Activated naive CD4-positive, alpha-beta T cell treated with anti-CD3 and anti-CD28 coated beads, Interleukin-2, amount 10 ng/mL, durations not matched to agents 7 days and 5 days (primary cell): Measurements from ENCODE around the gene L3MBTL2.

Experiments used
- CTCF ChIA-PET: fragments of 350-600 bp; sonication (Branson Sonifier 250); formaldehyde crosslinking; loops from one replicate; lab custom pipeline; 2021; ENCODE audit warnings: antibody characterized with exemption; lab: Charles Lee
- DNase-seq: peaks from one replicate; pipeline ENCODE4 v3.0.0-alpha.2; 2020
- H3K27ac Mint-ChIP-seq: one replicate; pipeline ENCODE4 v1.8.0; 2021; ENCODE audit warnings: mild to moderate bottlenecking, moderate library complexity, mixed read lengths
- H3K27me3 Mint-ChIP-seq: one replicate; pipeline ENCODE4 v1.8.0; 2021; ENCODE audit warnings: mild to moderate bottlenecking, mixed read lengths
- H3K36me3 Mint-ChIP-seq: one replicate; pipeline ENCODE4 v1.8.0; 2021; ENCODE audit warnings: mixed read lengths
- H3K4me1 Mint-ChIP-seq: one replicate; pipeline ENCODE4 v1.8.0; 2021; ENCODE audit warnings: mixed read lengths
- H3K4me3 Mint-ChIP-seq: one replicate; pipeline ENCODE4 v1.8.0; 2021; ENCODE audit warnings: mild to moderate bottlenecking, moderate library complexity, mixed read lengths
- H3K9me3 Mint-ChIP-seq: one replicate; pipeline ENCODE4 v1.8.0; 2021; ENCODE audit warnings: mixed read lengths

L3MBTL2 gene

GRCh38 chr22:41193829-41194228 is 11.3 kb upstream of the L3MBTL2 start:
- CTCF ChIA-PET: interaction anchor here (1.9 kb wide), 1 partner anchor 271 kb away, joined by 5 read pairs; no protein-coding TSS in a partner anchor
- H3K4me1 Mint-ChIP-seq: peaks cover 11% of the 10 kb centered on the region
- no peak for DNase-seq
- H3K27me3 Mint-ChIP-seq: peaks cover 44% of the 10 kb centered on the region
- no peak overlapping the region for H3K4me3 Mint-ChIP-seq
- H3K9me3 Mint-ChIP-seq: no peaks in the 10 kb centered on the region
- no peaks in the 10 kb centered on the region for H3K36me3 Mint-ChIP-seq
- no peak overlapping the region for H3K27ac Mint-ChIP-seq

GRCh38 chr22:41197038-41197972 is 7.8 kb upstream of the L3MBTL2 start:
- Mint-ChIP-seq H3K27me3 (peaks cover 68% of the 10 kb centered on the region), H3K4me1 (peaks cover 14% of the 10 kb centered on the region), H3K9me3 (no peaks in the 10 kb centered on the region), H3K36me3 (no peaks in the 10 kb centered on the region), H3K27ac (peak overlapping the region; percentile 53), H3K4me3 (peak overlapping the region; percentile 80)
- CTCF ChIA-PET: interaction anchor here (0.7 to 1.7 kb wide), 4 partner anchors 16 to 276 kb away, joined by 3 to 8 read pairs (median 3); no protein-coding TSS in a partner anchor
- peak; percentile 89 for DNase-seq

- Mint-ChIP-seq H3K36me3 (no peaks in the 10 kb centered on the region), H3K27me3 (peaks cover 69% of the 10 kb centered on the region), H3K4me1 (peaks cover 14% of the 10 kb centered on the region), H3K27ac (no peak overlapping the region), H3K4me3 (peak overlapping the region; percentile 80), H3K9me3 (no peaks in the 10 kb centered on the region)
- peak; percentile 76 for DNase-seq
- CTCF ChIA-PET: interaction anchor here (0.7 to 1.7 kb wide), 5 partner anchors 17 to 277 kb away, joined by 3 to 8 read pairs (median 3); no protein-coding TSS in a partner anchor
Measured at GRCh38 chr22:41198027-41198580, 7.0 kb upstream of the L3MBTL2 start.

- no peak for DNase-seq
- H3K36me3 Mint-ChIP-seq: no peaks in the 10 kb centered on the region
- peaks cover 81% of the 10 kb centered on the region for H3K27me3 Mint-ChIP-seq
- H3K4me3 Mint-ChIP-seq: no peak overlapping the region
- H3K9me3 Mint-ChIP-seq: no peaks in the 10 kb centered on the region
- CTCF ChIA-PET: interaction anchor here (0.6 kb wide), 1 partner anchor 97 kb away, joined by 3 read pairs; no protein-coding TSS in a partner anchor
- peaks cover 32% of the 10 kb centered on the region for H3K4me1 Mint-ChIP-seq
- H3K27ac Mint-ChIP-seq: no peak overlapping the region
Measured at GRCh38 chr22:41201141-41201540, 4.0 kb upstream of the L3MBTL2 start.

DNA sequence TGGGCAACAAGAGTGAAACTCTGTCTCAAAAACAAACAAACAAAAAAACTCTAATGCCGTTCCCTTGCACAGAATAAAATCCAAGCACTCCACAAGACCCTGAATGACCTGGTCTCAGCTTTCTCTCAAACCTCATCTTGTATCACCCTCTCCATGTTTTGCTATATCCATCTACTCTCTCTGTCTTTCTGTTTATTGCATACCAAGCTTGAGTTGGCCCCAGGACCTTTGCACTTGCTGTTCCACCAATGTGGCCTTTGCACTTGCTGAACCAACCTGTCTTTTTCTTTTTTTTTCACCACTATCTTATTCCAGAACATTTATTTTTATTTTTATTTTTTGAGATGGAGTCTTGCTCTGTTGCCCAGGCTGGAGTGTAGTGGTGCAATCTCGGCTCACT is 2.0 kb upstream of the L3MBTL2 start:
- H3K4me3 Mint-ChIP-seq: no peak overlapping the region
- no peak overlapping the region for H3K27ac Mint-ChIP-seq
- H3K4me1 Mint-ChIP-seq: peaks cover 37% of the 10 kb centered on the region
- CTCF ChIA-PET: no interaction called here
- peaks cover 64% of the 10 kb centered on the region for H3K27me3 Mint-ChIP-seq
- DNase-seq: no peak
- no peaks in the 10 kb centered on the region for H3K9me3 Mint-ChIP-seq
- no peaks in the 10 kb centered on the region for H3K36me3 Mint-ChIP-seq

DNA sequence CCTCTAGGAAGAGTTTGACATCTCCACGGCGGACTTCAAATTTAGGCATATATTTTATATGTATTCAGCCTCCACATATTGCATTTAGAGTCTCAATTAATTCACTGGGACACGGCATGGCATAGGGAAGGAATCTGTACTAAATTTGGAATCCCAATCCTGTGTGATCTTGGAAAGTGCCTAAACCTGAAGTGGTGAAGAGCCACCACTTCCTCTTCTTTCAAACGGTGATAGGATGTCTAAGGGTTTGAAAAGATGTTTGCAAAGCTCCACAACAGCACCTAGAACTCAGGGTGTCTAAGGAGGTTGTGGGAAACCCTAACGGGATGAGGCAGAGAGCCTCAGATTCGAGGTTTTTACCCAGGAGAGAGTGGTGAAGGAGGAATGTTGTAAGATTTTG is 1.0 kb upstream of the L3MBTL2 start:
- CTCF ChIA-PET: no interaction called here
- Mint-ChIP-seq H3K4me1 (peaks cover 32% of the 10 kb centered on the region), H3K36me3 (peaks cover 2% of the 10 kb centered on the region), H3K4me3 (peak overlapping the region; percentile 6), H3K27me3 (peaks cover 58% of the 10 kb centered on the region), H3K27ac (peak overlapping the region; percentile 75), H3K9me3 (no peaks in the 10 kb centered on the region)
- DNase-seq: no peak

GRCh38 chr22:41206719-41207118 is 1.6 kb downstream of the L3MBTL2 start:
- peak overlapping the region; percentile 66 for H3K4me3 Mint-ChIP-seq
- CTCF ChIA-PET: interaction anchor here (0.6 to 1.4 kb wide), 3 partner anchors 9 to 284 kb away, joined by 3 to 6 read pairs (median 3); no protein-coding TSS in a partner anchor
- no peaks in the 10 kb centered on the region for H3K9me3 Mint-ChIP-seq
- H3K27ac Mint-ChIP-seq: peak overlapping the region; percentile 60
- DNase-seq: no peak
- H3K4me1 Mint-ChIP-seq: peaks cover 29% of the 10 kb centered on the region
- peaks cover 34% of the 10 kb centered on the region for H3K27me3 Mint-ChIP-seq
- H3K36me3 Mint-ChIP-seq: peaks cover 13% of the 10 kb centered on the region

DNA sequence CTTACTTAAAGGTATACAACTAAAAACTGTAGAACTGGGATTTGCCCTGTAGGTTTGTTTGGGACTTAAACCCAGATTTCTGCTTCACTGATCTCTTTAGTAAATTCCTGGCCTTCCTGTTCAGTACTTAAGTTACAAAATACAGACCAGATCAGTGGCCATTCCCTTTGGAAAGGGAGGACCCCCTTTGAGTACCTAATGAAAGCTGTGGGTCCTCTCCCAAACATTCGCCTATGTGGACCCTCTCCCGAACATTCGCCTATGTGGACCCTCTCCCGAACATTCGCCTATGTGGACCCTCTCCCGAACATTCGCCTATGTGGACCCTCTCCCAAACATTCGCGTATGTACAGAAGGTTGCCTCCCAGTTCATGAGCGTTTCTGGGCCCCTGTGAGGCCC is 10.3 kb downstream of the L3MBTL2 start:
- Mint-ChIP-seq H3K27ac (no peak overlapping the region), H3K27me3 (no peaks in the 10 kb centered on the region), H3K36me3 (peaks cover 42% of the 10 kb centered on the region), H3K4me3 (no peak overlapping the region), H3K9me3 (no peaks in the 10 kb centered on the region), H3K4me1 (peaks cover 31% of the 10 kb centered on the region)
- CTCF ChIA-PET: interaction anchor here (0.6 to 2.5 kb wide), 3 partner anchors 9 to 22 kb away, joined by 3 to 11 read pairs (median 3); no protein-coding TSS in a partner anchor
- DNase-seq: no peak

DNA sequence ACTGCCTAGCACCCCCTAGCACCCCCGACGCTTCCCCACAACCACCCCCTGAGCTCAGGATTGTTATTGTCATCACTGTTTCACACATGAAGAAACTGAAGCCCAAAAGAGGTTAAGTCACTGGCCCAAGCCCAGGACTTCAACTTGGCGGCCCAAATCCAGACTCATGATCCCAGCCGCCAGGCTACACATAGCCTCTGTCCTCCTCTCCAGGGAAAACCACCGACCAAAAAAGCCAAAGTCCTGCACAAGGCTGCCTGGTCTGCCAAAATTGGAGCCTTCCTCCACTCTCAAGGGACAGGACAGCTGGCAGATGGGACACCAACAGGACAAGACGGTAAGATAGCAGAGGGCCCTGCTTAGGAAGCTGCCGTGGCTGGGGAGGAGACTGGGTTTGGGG is 10.8 kb downstream of the L3MBTL2 start:
- DNase-seq: no peak
- Mint-ChIP-seq H3K27ac (peak overlapping the region; percentile 78), H3K9me3 (no peaks in the 10 kb centered on the region), H3K27me3 (no peaks in the 10 kb centered on the region), H3K4me1 (peaks cover 31% of the 10 kb centered on the region), H3K36me3 (peaks cover 37% of the 10 kb centered on the region), H3K4me3 (peak overlapping the region; percentile 31)
- CTCF ChIA-PET: interaction anchor here (1.2 to 2.5 kb wide), 2 partner anchors 9 to 22 kb away, joined by 3 to 11 read pairs; no protein-coding TSS in a partner anchor

GRCh38 chr22:41216984-41217383 is 11.9 kb downstream of the L3MBTL2 start:
- Mint-ChIP-seq H3K9me3 (no peaks in the 10 kb centered on the region), H3K27me3 (no peaks in the 10 kb centered on the region), H3K27ac (peak overlapping the region; percentile 78), H3K36me3 (peaks cover 42% of the 10 kb centered on the region), H3K4me1 (peaks cover 31% of the 10 kb centered on the region), H3K4me3 (peak overlapping the region; percentile 38)
- CTCF ChIA-PET: interaction anchor here (0.7 to 2.9 kb wide), 5 partner anchors 10 to 295 kb away, joined by 3 to 11 read pairs (median 3); no protein-coding TSS in a partner anchor
- DNase-seq: no peak

GRCh38 chr22:41217553-41218157 is 12.5 kb downstream of the L3MBTL2 start:
- CTCF ChIA-PET: interaction anchor here (1.1 to 2.9 kb wide), 4 partner anchors 20 to 295 kb away, joined by 3 to 11 read pairs (median 7); no protein-coding TSS in a partner anchor
- peak; percentile 72 for DNase-seq
- Mint-ChIP-seq H3K4me1 (peaks cover 31% of the 10 kb centered on the region), H3K9me3 (no peaks in the 10 kb centered on the region), H3K27me3 (no peaks in the 10 kb centered on the region), H3K4me3 (peak overlapping the region; percentile 38), H3K36me3 (peaks cover 40% of the 10 kb centered on the region), H3K27ac (peak overlapping the region; percentile 78)

GRCh38 chr22:41222846-41223507 is 17.9 kb downstream of the L3MBTL2 start:
- H3K4me3 Mint-ChIP-seq: no peak overlapping the region
- H3K36me3 Mint-ChIP-seq: peaks cover 23% of the 10 kb centered on the region
- H3K4me1 Mint-ChIP-seq: peaks cover 4% of the 10 kb centered on the region
- CTCF ChIA-PET: interaction anchor here (2.2 kb wide), 1 partner anchor 14 kb away, joined by 6 read pairs; no protein-coding TSS in a partner anchor
- H3K27me3 Mint-ChIP-seq: no peaks in the 10 kb centered on the region
- no peaks in the 10 kb centered on the region for H3K9me3 Mint-ChIP-seq
- no peak overlapping the region for H3K27ac Mint-ChIP-seq
- DNase-seq: no peak

GRCh38 chr22:41223535-41223934 is 18.4 kb downstream of the L3MBTL2 start:
- peaks cover 3% of the 10 kb centered on the region for H3K4me1 Mint-ChIP-seq
- H3K4me3 Mint-ChIP-seq: no peak overlapping the region
- H3K27ac Mint-ChIP-seq: no peak overlapping the region
- CTCF ChIA-PET: interaction anchor here (2.2 kb wide), 1 partner anchor 14 kb away, joined by 6 read pairs; no protein-coding TSS in a partner anchor
- peaks cover 23% of the 10 kb centered on the region for H3K36me3 Mint-ChIP-seq
- no peak for DNase-seq
- H3K9me3 Mint-ChIP-seq: no peaks in the 10 kb centered on the region
- H3K27me3 Mint-ChIP-seq: no peaks in the 10 kb centered on the region
